C4-2B (cell line): ENCODE data around the gene RASEF.
"Not testable (repeated sequence)": the region's sequence is repeated elsewhere in the genome, so short reads cannot be mapped to it uniquely, and the experiment has no call there.

Experiments used
- H3K27ac ChIP-seq: fragments of 450-650 bp; 2 replicates; pipeline ENCODE4 v1.5.1; 2017
- ZFX ChIP-seq: fragments of 450-650 bp; IDR thresholded peaks from 2 replicates; pipeline ENCODE4 v1.6.1; 2017
- TF ChIP-seq, protein P1 (sequence below): fragments of 450-650 bp; conservative IDR thresholded peaks from 2 replicates; pipeline ENCODE4 v1.5.1; 2017; ENCODE audit warnings: mild to moderate bottlenecking

Gene RASEF

DNA sequence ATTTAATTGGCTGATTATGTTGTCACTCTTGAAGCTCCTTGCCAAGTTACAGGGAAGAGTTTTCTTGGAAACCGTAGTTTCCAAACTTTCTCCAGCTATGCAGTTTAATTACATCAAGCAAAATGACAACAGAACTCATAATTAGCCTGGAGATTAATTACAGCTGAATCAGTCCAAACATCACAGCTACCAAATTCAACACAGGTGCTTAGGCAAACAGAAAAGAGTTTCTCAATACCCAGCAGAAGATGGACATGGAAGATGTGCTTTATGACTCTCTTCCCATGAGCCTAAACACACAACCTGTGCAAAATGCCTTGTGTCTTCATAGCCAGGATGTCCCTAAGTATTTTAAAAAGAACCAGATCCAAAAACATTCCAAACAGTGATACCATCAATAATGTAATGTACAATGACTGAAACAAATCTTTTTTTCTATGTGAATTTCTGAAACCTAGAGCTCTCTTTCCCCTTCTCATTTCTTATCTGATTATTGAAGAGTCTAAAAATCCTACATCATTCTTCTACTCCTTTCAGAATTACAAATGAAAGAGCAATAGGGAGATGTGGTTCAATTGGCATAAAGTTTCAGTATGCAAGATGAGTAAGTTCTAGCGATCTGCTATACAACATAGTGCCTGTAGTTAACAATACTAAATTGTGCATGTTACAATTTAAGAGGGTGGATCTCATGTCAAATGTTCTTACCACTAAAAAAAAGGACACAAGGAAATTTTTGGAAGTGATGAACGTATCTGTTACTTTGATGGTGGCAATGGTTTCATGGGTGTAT is 124.3 kb downstream of the RASEF start:
- peak overlapping the region; percentile 18; the same call in 1 of the 2 replicates for H3K27ac ChIP-seq
- TF ChIP-seq ZFX: no peak
- TF ChIP-seq, protein P1, sequence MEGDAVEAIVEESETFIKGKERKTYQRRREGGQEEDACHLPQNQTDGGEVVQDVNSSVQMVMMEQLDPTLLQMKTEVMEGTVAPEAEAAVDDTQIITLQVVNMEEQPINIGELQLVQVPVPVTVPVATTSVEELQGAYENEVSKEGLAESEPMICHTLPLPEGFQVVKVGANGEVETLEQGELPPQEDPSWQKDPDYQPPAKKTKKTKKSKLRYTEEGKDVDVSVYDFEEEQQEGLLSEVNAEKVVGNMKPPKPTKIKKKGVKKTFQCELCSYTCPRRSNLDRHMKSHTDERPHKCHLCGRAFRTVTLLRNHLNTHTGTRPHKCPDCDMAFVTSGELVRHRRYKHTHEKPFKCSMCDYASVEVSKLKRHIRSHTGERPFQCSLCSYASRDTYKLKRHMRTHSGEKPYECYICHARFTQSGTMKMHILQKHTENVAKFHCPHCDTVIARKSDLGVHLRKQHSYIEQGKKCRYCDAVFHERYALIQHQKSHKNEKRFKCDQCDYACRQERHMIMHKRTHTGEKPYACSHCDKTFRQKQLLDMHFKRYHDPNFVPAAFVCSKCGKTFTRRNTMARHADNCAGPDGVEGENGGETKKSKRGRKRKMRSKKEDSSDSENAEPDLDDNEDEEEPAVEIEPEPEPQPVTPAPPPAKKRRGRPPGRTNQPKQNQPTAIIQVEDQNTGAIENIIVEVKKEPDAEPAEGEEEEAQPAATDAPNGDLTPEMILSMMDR: no peak

DNA sequence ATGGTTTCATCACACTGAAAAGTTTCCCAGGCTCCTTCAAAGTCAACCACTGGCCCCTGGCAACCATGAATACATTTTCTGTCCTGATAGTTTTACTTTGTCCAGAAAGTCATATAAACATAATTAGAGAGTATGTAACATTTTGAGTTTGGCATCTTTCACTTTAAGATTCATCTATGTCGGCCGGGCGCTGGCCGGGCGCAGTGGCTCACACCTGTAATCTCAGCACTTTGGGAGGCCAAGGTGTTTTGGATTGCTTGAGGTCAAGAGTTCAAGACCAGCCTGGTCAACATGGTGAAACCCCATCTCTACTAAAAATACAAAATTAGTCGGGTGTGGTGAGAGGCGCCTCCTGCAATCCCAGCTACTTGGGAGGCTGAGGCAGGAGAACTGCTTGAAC is 126.4 kb downstream of the RASEF start:
- not testable (repeated sequence) for H3K27ac ChIP-seq

DNA sequence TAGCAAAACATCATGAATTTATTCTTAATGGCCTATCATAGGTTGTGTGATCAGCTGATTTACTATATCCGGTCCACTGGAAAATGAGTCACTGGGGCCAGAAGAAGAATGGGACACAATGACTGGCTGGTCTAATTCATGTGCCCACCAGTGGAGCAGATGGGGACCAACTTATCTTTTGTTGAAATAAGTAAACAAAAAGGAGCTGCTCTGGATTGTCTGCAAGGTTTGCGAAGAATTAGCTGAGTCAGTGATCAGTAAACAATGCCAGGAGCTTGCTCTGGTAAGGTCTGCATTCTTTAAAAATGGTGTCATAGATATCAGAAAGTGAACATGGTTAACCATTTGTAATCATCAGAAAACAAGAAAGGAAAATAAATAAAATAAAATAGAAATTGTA is 128.0 kb downstream of the RASEF start:
- no peak overlapping the region; the same call in 1 of the 2 replicates for H3K27ac ChIP-seq
- TF ChIP-seq, protein P1: no peak
- no peak for TF ChIP-seq ZFX

DNA sequence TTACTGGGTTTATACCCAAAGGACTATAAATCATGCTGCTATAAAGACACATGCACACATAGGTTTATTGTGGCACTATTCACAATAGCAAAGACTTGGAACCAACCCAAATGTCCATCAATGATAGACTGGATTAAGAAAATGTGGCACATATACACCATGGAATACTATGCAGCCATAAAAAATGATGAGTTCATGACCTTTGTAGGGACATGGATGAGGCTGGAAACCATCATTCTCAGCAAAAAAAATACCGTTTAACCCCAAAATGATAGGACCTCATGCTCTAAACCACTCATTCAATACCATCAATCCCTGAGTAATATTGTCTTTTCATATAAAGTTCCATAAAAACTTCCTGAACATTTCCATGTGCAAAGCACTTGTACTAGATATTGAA is 128.9 kb downstream of the RASEF start:
- H3K27ac ChIP-seq: not testable (repeated sequence)

DNA sequence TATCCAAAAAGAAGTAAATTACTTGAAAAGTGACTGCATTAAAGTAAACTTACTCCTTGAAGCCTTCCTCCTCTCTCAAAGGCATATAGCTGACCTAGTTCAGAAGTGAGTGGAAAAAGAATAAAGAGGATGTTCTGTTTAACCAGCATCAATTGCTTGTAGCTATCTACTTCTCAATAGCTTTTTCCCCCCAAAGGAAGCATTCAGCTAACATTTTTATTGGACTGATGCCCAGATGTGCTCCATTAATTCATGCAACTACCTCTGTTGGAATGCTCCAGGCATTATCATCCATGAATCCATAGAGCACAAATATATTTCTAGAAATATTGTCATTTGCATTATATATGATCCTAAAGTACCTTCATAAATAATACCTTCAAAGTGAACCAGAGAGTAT is 132.8 kb downstream of the RASEF start:
- no peak for TF ChIP-seq ZFX
- TF ChIP-seq, protein P1: no peak

More for the DNA sequence above, 132.8 kb downstream of the RASEF start:
- H3K27ac ChIP-seq: no peak overlapping the region
